ENCODE data around the gene NT5C1A. TPM values are rescaled to one million over a fixed set of nuclear protein-coding genes. Genes with fewer than 3 reads are reported as not detected.

Gene NT5C1A
- 26.8 TPM for total RNA-seq
- long read RNA-seq, transcript NT5C1A-201 (6 exons, 1,107 nt), result major isoform, 10 of 18 reads
- long read RNA-seq, partial matches to known transcripts, result 4 of 18 reads
- long read RNA-seq, other reads (novel, unspliced or antisense), result 4 of 18 reads

- Histone ChIP-seq H3K27me3 (ENCODE audit: low read depth) (peaks cover 19% of the 10 kb centered on the region), H3K27ac (replicated peaks) (peak within 1 kb of the TSS; percentile 92), H3K36me3 (no peaks in the 10 kb centered on the region), H3K9me3 (replicated peaks) (no peaks in the 10 kb centered on the region), H3K4me3 (peak within 1 kb of the TSS; percentile 76), H3K4me1 (peaks cover 59% of the 10 kb centered on the region)
- peak; percentile 76 for DNase-seq
- no peak for TF ChIP-seq CTCF (IDR thresholded peaks at IDR 0.05; ENCODE audit: borderline replicate concordance)
- intact Hi-C loops (cut with micrococcal nuclease), result no loop called here
Observed at GRCh38 chr1:39671793-39672550, at the start of gene NT5C1A. TSS of gene NT5C1A (minus strand) at chr1:39672107. CDS start at chr1:39672038, 69 bp downstream.

- Histone ChIP-seq H3K4me1 (peaks cover 4% of the 10 kb centered on the region), H3K27me3 (ENCODE audit: low read depth) (peaks cover 45% of the 10 kb centered on the region), H3K9me3 (replicated peaks) (no peaks in the 10 kb centered on the region), H3K36me3 (no peaks in the 10 kb centered on the region), H3K4me3 (no peak overlapping the region), H3K27ac (replicated peaks) (no peak overlapping the region)
- intact Hi-C loops (cut with micrococcal nuclease), result loop anchor here (5.0 kb wide), 1 partner anchor 114 kb away; no protein-coding TSS in a partner anchor
- DNase-seq, result no peak
- TF ChIP-seq CTCF (IDR thresholded peaks at IDR 0.05; ENCODE audit: borderline replicate concordance), result no peak
Observed at GRCh38 chr1:39721664-39722063, 49.8 kb upstream of the NT5C1A start.

- TF ChIP-seq CTCF (IDR thresholded peaks at IDR 0.05; ENCODE audit: borderline replicate concordance), result peak; percentile 80
Observed at GRCh38 chr1:39720094-39720999, 48.4 kb upstream of the NT5C1A start.

GRCh38 chr1:39717809-39718208, 45.9 kb upstream of the NT5C1A start:
- TF ChIP-seq CTCF (IDR thresholded peaks at IDR 0.05; ENCODE audit: borderline replicate concordance), result no peak
- Histone ChIP-seq H3K4me1 (peaks cover 4% of the 10 kb centered on the region), H3K27me3 (ENCODE audit: low read depth) (peaks cover 45% of the 10 kb centered on the region), H3K27ac (replicated peaks) (no peak overlapping the region), H3K9me3 (replicated peaks) (no peaks in the 10 kb centered on the region), H3K36me3 (no peaks in the 10 kb centered on the region), H3K4me3 (no peak overlapping the region)
- no peak for DNase-seq
- intact Hi-C loops (cut with micrococcal nuclease), result no loop called here

More at GRCh38 chr1:39720094-39720999, 48.4 kb upstream of the NT5C1A start:
- Histone ChIP-seq H3K27me3 (ENCODE audit: low read depth) (peaks cover 45% of the 10 kb centered on the region), H3K27ac (replicated peaks) (no peak overlapping the region), H3K4me3 (no peak overlapping the region), H3K9me3 (replicated peaks) (no peaks in the 10 kb centered on the region), H3K36me3 (no peaks in the 10 kb centered on the region), H3K4me1 (peaks cover 4% of the 10 kb centered on the region)
- no peak for DNase-seq
- intact Hi-C loops (cut with micrococcal nuclease), result loop anchor here (5.0 kb wide), 1 partner anchor 113 kb away; no protein-coding TSS in a partner anchor

GRCh38 chr1:39713557-39713956, 41.6 kb upstream of the NT5C1A start:
- Histone ChIP-seq H3K27ac (replicated peaks) (no peak overlapping the region), H3K4me3 (no peak overlapping the region), H3K9me3 (replicated peaks) (no peaks in the 10 kb centered on the region), H3K4me1 (peaks cover 5% of the 10 kb centered on the region), H3K36me3 (no peaks in the 10 kb centered on the region), H3K27me3 (ENCODE audit: low read depth) (peaks cover 67% of the 10 kb centered on the region)
- no peak for TF ChIP-seq CTCF (IDR thresholded peaks at IDR 0.05; ENCODE audit: borderline replicate concordance)
- no peak for DNase-seq
- intact Hi-C loops (cut with micrococcal nuclease), result no loop called here

All from left ventricle myocardium inferior (tissue), 1 donor.